ENCODE data around the gene MAP7. TPM values are rescaled to one million over a fixed set of nuclear protein-coding genes. Genes with fewer than 3 reads are reported as not detected.
"Not testable (repeated sequence)": the region's sequence is repeated elsewhere in the genome, so short reads cannot be mapped to it uniquely, and the experiment has no call there.

MAP7 gene
- total RNA-seq, 1 donor from 2014 or later = 12.6 TPM

DNA sequence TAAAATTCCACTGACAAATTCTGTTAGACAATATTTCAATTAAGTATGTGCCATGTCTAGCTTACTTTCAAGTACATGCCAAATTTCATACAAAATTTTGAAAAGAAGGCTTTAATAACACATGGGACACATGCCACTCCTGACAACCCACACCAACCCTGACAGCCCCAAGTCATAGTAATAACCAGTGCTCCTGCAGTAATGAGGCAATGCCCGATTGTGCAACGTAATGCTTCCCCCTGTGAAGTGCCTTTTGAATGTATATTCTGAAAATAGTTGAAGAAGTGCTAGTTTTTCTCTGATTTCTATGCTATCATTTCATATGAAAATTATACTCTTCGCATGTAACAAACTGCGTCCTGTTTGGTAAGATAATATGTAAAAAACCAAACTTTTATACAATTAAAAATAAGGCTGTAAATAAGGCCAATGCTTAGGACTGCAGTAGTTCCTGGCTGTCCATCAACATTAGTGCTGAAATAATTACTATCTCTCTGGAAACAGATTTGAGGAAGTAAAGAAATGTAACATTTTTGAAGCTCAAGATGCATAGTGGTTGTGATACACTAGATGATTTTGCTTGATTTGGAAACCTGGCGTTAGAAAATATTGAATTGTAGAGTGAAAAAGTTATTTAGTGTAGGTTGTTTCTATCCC lies 134.7 kb downstream of the MAP7 start:
- no peak for DNase-seq

DNA sequence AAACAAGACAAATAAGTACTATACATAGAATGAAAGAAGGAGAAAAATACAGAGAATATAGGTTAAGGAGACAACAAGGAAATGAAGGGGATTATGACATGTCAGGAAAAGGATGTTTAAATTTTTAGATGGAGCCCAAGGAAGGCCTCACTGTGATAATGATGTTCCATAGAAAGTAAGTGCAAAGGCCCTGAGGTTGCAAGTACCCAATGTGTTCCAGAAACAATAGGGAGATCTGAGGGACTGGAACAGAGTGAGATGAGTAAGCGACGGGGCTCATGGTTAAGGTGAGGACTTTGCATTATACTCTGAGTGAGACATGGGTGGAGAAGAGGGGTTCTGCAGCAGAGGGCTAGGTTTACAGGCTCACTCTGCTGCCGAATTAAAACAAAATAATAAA lies 137.8 kb downstream of the MAP7 start:
- no peak for DNase-seq

DNA sequence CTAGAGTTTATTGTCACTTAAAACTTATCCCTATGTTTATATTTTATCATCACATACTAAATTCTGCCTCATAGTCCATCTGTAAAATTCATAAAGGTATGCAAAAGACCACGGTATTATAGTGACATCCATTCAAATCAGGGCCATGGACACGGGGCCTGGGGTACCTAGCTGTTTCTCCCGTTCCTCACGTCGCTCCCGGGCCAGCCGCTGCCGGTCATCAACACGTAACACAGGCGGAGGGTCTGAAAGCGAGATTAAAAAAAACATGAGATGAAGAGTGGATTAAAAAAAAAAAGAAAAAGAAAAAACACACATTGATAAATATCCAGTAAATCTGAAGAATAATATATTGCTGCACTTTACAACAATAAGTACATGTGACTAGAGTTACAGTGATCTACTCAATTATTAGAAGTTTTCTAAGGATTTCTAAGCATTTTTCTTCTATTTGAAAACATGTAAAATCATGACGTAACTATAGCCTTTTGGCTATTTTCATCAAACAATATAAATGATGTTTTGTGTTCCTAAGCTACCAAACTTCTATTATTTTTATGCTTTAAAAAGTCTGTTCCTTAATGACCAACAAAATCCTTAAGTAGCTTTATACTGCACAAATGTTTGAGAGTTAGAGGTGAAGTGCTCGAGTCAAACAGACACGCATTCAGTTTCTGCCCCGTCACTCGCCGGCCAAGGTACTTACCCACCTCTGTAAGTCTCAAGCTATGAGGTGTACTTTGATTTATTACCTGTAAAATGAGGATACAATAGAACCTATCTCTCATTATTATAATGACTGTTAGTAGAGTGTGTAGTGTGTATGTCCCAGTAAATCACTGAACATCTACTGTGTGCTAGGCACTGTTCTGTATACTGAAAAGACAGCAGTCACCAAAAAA lies 138.5 kb downstream of the MAP7 start:
- DNase-seq = no peak

DNA sequence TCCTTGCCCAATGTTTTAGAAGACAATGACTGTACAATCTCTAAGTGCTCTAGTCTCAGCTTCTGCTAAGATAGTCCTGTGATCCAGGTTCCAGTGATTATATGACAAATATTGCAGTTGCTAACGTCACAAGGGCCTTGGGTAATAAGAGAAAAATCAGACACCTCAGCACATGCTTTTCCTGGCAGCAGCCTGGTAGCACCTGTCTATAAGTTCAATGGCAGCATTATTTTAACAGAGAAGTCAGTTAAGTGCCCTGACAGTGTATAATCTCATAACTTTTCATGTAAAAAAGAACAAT lies 139.2 kb downstream of the MAP7 start:
- DNase-seq = no peak

DNA sequence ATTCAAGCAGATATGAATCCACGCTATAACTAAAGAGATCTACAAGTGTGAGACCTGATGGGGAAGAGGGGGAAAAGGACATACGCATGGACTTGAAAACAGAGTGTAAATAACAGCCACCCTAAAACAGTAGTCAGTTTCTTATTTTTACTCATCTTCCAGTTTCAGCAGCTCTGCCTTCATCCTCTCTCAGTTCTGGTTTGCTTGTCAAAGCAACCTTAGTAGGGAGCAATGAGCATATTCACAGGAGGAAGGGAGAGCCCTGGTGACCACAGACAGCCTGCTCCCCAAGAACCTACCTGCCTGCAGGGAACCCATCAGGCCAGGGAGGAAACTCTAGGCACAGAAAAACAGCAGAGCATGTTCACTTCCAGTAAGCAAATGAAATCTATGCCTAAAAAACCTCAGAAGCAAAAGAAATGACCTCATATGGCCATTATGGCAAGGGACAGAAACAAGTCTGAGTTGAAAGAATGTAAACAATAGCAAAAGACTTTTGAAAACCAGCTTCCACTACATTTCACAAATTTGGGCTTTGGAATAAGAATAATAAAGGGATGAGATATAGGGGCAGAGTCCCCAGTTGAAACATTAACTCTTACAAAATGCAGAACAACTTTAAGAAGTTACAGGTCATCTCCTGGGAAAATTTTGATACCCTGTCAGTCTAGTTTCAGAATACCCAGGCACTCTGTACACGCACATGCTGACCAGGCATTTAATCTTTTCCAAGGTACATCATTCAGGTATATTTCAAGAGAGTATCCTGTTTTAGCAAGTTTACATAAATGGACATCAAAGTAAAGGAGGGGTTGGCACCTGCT lies 139.8 kb downstream of the MAP7 start:
- no peak for DNase-seq

DNA sequence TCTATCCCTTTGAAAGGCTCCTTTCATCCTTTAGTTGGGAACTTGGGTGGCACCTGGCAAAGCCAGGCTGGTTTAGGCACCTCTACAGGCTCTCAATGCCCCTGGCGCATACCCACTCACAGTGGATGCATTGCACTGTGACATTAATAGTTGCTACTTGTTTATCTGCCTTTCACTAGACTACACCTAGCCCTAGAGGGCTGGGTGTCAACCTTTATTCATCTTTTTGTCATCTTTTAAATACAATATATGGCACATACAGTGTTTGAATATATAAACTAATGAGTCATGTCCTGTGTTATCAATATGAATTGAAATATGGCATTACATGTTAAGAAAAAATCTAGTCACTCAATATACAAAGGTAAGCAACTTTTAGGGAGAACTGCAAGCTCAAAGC lies 140.6 kb downstream of the MAP7 start:
- DNase-seq = no peak

DNA sequence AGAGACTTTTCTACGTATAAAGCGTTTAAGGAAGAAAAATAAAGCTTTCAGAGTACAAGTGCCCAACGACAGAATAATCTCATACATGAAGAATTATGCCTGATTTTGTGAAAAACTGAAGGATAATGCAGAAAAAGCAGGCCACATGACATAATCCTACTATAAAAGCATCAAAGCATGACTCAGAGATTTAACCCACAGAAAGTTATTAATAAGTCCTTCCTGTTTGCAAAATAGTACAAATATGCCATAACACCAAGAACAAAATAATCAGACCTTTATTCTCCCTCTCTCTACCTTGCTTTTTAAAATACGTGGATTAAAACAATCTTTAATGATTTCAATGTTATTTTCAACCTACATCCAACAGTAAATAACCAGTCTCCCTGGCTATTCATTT lies 142.0 kb downstream of the MAP7 start:
- no peak for DNase-seq

DNA sequence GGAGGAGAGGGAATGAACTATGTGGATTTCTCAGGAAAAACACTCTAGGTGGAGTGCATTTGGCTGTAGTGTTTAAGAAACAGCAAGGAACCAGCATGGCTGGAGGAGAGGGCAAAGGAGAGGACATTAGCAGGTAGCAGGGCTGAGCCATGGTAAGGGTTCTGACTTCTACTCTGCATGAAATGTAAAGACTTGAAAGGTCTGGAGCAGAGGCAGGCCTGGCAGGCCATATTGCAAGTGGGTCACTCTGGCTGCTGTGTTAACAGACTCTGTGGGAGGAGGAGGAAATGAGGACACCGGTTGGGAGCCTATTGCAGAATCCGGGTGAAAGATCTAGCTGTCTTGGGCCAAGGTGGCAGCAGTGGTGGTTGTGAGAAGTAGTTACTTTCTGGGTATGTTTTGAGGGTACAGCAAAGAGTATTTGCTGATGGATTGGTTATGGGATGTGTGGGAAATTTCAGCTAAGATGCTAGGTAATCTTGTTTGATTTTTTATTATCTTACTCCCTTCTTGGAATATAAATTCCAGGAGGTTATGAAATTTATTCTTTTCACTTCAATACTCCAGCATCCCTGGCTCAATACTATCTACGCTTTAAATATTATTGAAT lies 144.7 kb downstream of the MAP7 start:
- no peak for DNase-seq

DNA sequence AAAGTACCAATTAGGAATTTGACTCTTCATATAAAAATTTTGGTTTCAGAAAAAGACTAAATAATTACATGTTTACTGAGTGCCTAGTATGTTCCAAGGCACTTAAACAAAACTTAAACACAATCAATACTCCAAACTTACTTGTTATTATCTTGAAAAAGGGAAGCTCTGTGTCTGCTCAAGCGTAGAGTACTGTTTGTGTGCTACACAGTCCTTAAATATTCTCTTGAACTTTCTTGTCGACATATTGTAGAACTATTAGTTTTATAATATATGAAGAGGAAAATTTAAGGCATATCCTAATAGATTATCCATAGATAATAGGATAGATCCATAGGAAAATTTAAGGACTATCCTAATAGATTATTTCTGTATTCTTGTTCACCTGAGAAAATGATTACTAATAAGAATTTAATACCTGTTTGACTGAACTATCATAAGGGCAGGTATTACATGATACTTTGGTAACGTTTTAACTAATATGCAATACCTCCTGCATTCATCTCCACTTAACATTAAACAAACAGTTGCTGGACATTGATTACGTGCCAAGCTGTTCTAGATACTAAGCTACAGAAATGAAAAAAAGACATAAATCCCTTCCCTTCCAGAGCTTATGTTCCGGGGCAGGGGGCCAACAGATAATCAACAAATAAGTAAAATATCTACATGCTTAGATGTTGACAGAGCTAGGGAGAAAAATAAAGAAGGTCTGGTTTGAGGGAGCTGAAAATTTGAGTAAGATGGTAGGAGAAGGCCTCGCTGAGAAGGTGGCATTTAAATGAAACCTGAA lies 145.4 kb downstream of the MAP7 start:
- DNase-seq = no peak

DNA sequence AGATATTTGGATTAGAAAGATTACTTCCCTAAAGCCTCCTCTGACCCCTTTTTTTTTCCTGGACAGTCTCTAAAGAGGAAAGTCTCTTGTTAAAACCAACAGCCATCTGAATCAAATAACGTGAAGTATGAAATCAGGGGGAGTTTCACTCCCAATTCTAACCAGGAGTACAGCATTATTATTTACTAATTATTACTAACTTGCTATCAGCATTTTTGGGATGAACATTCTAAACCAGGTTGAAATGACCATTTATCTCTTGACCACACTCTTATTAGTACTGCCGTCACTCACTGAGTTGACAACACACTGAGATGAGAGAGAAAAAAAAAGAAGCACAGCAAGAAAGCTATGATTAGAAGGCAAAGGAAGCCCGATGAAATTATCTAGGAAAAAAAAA lies 146.2 kb downstream of the MAP7 start:
- no peak for DNase-seq

DNA sequence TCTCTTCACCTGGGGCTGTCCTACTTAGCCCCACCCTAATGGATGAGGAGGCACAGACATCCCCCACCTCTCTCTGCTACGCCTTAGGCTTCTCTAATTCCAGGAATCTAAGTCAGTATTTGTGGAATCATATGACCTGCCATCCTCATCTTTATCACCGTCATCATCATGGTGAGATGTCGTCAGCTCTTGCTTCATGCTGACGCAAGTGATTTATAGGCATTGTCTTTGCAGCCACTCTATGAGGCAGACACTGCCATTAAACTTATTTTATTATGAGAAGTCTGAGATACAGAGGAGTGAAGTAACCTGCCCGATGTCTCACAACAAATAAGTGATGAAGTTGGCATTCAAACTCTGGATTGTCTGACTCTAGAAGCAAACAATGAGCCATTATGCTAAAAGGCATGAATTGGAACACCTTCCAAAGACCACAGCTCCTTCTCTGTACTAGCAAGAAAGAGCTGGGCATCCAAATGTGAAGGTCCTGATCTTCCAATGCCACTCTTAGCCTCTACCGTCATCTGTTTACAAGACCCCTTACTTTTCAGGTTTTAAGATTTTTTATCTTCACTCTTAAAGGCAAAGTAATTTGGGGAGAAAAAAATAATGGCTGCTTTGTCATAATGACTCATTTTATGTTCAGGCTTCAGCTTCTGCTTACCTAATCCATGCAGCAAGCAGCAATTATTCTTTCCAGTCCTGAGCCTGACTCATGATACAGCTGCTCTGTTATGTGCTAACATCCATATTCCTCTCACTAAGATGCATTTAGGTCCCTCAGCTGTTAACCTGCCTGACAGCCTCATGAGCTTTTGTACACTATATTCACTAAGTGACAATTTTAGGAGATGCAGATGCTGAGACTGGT lies 146.9 kb downstream of the MAP7 start:
- no peak for DNase-seq

DNA sequence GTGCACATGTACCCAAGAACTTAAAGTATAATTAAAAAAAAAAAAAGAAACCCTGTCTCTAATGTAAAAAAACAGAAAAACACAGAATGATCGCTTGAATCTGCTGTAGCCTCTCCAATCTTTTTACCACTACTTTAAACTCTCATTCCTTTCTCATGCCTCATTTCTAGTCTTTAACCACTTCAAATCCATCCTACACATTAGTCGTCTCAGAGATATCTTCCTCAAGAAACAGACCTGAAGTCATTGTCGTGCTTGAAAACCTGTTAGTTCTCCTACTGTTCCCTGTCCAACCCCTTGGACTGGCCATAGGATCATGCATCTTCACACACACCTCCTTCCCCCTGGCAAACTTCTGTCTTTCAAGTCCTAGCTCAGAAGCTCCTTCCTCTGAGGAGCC lies 148.5 kb downstream of the MAP7 start:
- no peak for DNase-seq

DNA sequence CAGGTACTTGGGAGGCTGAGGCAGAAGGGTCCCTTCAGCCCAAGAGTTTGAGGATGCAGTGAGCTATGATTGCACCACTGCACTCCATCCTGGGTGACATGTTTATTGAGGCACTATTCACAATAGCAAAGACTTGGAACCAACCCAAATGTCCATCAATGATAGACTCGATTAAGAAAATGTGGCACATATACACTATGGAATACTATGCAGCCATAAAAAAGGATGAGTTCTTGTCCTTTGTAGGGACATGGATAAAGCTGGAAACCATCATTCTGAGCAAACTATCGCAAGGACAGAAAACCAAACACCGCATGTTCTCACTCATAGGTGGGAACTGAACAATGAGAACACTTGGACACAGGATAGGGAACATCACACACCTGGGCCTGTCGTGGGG lies 149.0 kb downstream of the MAP7 start:
- not testable (repeated sequence) for DNase-seq

DNA sequence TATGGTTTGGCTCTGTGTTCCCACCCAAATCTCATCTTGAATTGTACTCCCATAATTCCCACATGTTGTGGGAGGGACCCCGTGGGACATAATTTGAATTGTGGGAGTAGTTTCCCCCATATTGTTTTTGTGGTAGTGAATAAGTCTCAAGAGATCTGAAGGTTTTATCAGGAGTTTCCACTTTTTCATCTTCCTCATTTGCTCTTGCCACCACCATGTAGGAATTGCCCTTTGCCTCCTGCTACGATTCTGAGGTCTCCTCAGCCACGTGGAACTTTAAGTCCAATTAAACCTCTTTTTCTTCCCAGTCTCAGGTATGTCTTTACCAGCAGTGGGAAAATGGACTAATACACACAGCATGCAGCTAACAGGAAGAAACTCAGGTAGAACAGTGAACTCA lies 151.8 kb downstream of the MAP7 start:
- DNase-seq = no peak

DNA sequence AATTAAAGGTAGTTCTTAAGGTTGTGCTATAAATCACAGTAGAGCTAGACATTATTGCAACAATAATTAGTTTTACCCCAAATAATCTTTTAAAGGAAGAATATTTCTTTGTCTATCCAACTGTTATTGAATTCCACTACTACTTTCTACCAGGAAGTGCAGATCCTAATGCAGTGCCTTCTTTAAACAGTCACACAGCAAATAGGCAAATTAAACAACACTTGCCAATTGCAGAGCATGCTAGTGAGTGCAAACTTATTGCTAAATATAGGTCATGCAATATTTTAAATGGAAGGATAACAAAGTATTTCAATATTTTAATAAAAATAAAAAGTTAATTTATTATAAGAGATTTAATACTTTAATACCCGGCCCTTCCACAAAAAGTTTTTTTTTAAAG lies 153.3 kb downstream of the MAP7 start:
- DNase-seq = no peak

DNA sequence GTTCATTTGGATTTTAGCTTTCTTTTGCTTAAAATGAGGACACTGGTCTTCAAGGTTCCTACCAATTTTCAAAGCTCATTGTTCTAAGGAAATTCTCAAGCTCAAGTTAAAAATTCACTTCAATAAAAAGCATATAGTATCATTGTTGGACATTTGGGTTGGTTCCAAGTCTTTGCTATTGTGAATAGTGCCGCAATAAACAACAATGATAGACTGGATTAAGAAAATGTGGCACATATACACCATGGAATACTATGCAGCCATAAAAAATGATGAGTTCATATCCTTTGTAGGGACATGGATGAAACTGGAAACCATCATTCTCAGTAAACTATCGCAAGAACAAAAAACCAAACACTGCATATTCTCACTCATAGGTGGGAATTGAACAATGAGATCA lies 159.3 kb downstream of the MAP7 start:
- DNase-seq = not testable (repeated sequence)

DNA sequence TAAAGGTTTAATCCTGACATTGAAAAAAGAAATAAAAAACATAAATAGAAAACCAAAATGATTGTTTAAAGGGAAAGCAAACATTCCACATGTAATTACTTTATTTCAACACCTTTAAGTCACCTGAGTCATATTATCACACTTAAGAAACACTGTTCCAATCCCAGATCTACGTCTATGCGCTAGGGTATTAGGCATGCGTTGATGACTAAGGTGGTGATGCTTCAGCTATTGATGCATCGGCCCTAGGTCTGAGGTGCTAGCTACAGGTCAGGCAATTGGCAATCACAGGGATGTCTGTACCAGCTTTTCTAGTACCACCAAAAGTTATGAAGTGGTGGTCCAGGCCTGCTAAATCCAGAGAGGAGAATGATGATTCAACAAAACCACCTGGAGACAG lies 162.9 kb downstream of the MAP7 start:
- DNase-seq = no peak

DNA sequence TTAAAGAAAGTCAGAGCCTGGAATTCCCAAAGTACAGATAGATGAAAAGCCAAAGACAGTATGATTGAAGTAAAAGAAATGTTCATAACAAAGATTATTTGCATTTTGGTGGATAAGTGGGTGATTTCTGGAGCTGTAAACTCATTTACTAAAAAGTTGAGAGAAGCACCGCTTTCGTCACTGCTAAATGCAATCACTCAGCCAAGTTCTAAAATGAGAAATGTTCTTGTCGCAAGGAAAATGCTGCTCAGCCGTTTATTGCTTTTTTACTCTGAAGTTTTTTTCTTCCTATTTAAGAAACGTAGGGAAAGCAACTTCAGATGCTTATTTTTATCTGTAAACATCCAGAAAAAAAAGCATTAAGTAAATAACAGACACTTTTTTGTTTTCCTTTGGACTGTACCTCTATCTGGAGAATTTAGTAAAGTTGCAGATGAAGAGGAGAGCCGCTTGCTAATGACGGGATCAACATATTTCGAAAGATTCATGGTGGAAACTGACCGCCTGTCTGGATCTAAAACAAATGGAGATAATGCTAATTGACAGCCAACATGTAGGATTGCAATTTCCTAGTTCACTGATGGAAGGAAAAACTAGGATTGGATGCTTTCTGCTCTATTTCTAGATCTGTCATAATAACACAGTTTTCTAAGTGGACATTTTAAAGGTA lies 166.8 kb downstream of the MAP7 start:
- DNase-seq = no peak

DNA sequence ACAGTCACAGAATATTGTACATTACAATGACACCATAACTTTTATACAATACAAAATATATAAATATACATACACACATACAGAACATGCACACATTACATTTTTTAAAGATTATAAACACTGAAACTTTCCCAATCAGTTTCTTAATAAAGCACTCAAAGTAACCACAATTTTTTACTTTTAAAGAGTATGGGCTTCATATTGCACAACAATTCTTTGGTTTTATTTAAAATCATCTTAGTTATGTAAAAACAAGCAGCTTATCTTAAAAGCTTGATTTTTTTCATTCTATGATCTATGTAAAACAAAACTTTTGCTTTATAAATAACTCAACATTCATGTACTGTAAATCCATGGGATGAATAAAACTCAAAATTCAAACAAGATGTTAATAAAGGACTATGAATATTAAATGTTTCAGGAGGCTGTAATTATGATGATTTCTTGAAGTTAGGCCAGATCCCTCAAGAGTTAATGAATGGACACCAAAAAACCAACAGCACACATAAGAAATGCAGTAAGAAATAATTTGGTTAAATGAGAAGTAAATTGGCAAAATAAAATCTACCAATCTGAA lies 167.5 kb downstream of the MAP7 start:
- no peak for DNase-seq

DNA sequence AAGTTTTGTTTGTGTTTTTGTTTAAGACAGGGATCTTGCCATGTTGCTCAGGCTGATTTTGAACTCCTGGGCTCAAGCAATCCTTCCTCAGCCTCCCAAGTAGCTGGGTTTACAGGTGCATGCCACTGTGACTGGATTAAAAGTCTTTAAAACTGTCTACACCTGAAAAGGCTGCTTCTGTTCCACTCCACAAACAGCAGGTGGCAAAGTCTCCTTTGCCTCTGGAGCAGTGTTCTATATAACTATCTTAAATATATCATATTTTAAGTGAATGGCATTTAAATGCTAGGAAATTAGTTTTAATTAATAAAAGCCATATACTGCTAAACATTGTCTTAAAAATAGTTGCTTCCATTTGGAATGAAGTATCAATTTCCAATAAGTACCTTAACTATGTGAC lies 171.3 kb downstream of the MAP7 start:
- DNase-seq = no peak

Measured in skin of body (tissue), 2 donors.